ENCODE measurements around the gene NRXN3.

DNA sequence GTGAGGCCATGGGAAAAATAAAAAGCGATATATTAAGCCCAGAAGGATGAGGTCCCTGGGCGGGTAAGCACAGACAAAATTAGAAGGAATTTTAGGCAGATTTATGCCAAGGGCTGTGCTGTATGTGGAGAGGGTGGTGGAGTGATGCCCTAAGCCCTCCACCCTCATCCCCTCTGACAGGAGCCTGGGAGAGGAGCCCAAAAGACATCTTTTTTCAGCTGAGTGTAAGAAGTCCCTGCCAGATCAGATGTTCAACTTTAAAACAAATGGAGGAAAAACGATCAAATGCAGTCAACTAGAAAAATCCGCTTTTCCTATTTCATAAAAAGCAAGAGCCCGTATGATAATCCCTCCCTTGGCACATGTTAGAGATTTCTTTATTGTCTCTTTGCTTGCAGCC is 47.7 kb upstream of the NRXN3 start:
- TF ChIP-seq, protein P1, sequence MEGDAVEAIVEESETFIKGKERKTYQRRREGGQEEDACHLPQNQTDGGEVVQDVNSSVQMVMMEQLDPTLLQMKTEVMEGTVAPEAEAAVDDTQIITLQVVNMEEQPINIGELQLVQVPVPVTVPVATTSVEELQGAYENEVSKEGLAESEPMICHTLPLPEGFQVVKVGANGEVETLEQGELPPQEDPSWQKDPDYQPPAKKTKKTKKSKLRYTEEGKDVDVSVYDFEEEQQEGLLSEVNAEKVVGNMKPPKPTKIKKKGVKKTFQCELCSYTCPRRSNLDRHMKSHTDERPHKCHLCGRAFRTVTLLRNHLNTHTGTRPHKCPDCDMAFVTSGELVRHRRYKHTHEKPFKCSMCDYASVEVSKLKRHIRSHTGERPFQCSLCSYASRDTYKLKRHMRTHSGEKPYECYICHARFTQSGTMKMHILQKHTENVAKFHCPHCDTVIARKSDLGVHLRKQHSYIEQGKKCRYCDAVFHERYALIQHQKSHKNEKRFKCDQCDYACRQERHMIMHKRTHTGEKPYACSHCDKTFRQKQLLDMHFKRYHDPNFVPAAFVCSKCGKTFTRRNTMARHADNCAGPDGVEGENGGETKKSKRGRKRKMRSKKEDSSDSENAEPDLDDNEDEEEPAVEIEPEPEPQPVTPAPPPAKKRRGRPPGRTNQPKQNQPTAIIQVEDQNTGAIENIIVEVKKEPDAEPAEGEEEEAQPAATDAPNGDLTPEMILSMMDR (IDR thresholded peaks at IDR 0.05; ENCODE audit: insufficient read depth, low read depth, low read length) = no peak
- TF ChIP-seq EZH2 (IDR thresholded peaks at IDR 0.05; ENCODE audit: insufficient read depth, low read length) = no peak

Data from astrocyte (in vitro differentiated cells and primary cell).